GM12872 (cell line): ENCODE results near the gene OR10G3.

ENCODE experiments used
- TF ChIP-seq, protein P1 (sequence below): IDR thresholded peaks from 3 replicates; pipeline ENCODE4 v1.5.1; 2011; ENCODE audit warnings: low read depth, mild to moderate bottlenecking, low read length, moderate library complexity; ENCODE audit not compliant: insufficient read depth

The OR10G3 gene

DNA sequence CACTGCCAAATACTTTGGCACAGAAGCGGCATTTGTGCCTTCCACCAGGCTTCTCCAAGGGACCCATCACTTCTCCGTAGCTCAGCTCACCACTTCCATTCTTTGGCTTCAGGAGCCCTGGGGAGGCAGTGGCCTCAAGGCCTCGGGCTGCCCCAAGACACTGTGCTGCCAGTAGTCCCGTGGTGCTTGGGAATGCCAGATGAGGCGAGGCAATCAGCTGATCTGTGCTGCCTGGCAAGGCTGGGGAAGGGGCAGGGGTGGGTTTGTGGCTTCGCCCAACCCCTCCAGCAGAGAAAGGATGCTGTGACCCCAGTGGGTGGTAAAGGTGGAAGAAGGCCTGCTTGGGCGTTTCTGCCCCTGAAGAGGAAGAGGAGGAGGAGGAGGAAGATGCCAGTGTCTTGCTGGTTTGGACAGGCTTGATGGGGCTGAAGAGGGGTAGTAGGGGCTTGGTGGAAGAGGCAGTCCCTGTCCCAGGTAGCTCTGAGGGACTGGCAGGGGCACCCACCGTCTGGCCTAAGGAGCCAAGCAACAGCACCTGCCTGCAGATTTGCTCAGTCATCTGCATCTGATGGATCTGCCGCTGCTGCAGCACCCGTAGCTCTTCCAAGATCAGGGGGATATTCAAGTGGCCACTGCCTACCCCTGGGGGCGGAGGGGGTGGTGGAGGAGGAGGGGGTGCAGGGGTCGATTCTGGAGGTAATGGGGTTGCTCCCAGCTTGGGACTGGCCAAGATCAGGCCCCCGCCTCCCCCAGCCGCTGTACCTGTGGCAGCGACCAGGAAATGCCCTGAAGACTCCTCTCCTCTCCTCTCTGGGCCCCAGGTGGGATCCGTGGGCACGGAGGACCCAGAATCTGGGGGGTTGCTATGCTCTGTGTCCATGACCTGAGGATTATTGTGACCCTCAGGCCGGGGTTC, 55.0 kb downstream of the OR10G3 start:
- TF ChIP-seq, protein P1, sequence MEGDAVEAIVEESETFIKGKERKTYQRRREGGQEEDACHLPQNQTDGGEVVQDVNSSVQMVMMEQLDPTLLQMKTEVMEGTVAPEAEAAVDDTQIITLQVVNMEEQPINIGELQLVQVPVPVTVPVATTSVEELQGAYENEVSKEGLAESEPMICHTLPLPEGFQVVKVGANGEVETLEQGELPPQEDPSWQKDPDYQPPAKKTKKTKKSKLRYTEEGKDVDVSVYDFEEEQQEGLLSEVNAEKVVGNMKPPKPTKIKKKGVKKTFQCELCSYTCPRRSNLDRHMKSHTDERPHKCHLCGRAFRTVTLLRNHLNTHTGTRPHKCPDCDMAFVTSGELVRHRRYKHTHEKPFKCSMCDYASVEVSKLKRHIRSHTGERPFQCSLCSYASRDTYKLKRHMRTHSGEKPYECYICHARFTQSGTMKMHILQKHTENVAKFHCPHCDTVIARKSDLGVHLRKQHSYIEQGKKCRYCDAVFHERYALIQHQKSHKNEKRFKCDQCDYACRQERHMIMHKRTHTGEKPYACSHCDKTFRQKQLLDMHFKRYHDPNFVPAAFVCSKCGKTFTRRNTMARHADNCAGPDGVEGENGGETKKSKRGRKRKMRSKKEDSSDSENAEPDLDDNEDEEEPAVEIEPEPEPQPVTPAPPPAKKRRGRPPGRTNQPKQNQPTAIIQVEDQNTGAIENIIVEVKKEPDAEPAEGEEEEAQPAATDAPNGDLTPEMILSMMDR = no peak

DNA sequence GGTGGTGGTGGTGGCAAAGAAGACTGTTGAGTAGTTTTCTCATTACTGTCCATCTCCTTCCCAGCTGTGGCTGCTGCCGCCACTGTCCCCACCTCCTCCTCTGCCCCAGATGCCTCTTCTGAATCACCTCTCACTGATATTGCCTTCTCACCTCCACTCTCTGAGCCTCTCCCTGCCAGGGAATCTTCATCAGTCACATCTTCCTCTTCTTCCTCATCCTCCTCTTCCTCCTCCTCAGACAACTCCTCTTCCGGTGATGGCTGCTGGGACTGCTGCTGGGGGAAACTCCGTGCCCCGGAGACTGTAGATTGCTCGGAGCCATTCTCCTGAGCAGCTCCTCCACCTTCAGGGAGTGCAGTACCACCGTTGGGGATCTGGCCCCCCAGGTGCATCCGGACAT, 56.7 kb downstream of the OR10G3 start:
- TF ChIP-seq, protein P1 = no peak

DNA sequence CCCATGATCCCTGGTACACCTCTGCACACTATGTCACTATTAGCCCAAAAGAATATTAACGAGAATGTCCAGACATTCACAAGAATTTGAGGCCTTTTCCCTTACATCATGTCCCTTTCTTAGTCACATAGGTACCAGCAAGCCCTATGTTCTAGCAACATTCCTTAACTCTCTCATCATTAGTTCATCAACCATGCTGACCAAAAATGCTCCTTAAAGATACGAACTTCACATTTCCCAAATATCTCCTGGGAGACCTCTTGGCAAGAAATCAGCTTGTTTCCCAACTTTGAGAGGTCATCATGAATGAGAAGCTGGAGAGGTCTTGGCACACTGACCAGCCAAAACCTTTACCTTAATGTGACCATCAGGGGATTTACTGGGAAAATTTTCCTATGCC, 58.4 kb downstream of the OR10G3 start:
- TF ChIP-seq, protein P1 = no peak

DNA sequence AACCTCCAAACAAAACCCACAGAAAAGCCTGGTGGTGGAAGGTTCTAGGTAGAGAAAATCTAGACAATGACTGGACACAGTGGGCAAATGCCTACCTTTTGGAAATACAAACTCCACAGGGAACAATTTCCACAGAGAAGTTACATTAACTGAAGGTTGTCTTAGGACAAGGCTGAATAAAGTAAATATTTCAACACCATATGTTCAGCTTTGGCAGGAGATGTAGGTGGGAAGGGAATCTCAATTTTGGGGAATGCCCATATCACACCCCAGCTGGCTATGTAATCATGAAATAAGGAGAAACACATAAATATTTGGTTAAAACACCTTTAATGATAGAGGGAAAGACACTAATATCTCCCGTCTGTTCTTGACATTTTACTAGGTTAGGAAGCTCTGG, 59.1 kb downstream of the OR10G3 start:
- TF ChIP-seq, protein P1 = no peak

DNA sequence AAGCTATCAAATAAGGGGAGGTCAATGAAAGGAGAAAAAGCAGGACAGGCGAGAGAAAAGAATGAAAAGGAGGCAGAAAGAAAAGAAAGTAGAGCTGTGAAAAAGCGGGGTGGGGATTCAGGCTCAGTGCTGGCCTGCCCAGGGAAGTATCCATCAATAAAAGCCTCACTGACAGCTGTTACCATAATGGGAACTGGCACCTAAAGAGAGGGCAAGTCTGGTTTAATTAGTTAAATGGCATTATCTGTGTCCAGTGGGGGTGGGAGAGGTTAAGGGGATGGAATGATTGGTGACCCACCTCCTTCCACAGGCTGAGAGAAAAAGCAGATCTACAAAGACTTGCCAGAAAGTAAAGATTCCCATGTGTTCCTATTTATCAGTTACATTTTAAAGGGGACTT, 61.2 kb downstream of the OR10G3 start:
- TF ChIP-seq, protein P1 = no peak
